ENCODE measurements around the gene ARHGAP15.
A peak's percentile ranks its signal among the peaks of the same experiment; 100 is the strongest.

Gene ARHGAP15

DNA sequence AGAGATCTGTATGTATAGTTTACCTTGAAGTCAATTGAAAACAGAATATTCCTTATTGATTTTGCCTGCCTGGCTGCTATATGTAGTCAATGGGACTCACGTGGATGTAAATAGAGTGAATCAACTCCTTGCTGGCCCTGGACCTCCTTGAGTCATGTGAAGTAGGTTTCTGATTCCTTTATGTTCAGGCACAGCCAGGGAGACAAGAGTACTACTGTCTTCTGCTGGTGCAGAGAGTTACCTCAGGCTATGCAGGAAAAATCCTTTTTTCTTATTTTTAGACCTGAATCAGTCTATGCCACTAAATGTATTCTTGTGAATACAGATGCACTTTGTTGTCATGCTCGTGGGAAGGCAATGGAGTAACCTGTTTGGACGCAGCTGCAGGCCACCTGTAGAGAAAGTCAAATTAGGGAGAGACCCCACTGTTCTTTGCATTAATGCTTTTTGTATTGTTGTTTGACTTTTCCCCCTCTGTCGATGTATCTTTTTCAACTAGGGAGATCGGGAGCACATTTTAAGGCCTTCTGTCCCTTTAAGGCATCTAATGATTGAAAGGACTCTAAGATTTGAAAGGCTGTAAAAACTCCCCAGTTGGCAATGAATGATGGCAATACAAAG, 473.9 kb downstream of the ARHGAP15 start:
- no peaks in the 10 kb centered on the region for H3K27me3 ChIP-seq (ENCODE audit: low read depth, low read length)
- H3K9me3 ChIP-seq (ENCODE audit: control insufficient read depth in 1 of 2, low read length in 2 of 2), result no peaks in the 10 kb centered on the region
- no peak overlapping the region for H3K4me3 ChIP-seq (ENCODE audit: low read depth in 1 of 2, low read length in 2 of 2)
- H3K4me1 ChIP-seq (ENCODE audit: control insufficient read depth in 1 of 2, insufficient read depth in 2 of 2, low read length in 2 of 2), result peaks cover 0 to 5% of the 10 kb centered on the region in 2 donors
- no peak overlapping the region for H3K27ac ChIP-seq (ENCODE audit: low read length)
- no peaks in the 10 kb centered on the region for H3K36me3 ChIP-seq (ENCODE audit: control insufficient read depth in 1 of 2, insufficient read depth in 2 of 2, low read length in 2 of 2)

- Histone ChIP-seq H3K36me3 (ENCODE audit: control insufficient read depth in 1 of 2, insufficient read depth in 2 of 2, low read length in 2 of 2) (no peaks in the 10 kb centered on the region), H3K4me3 (ENCODE audit: low read depth in 1 of 2, low read length in 2 of 2) (no peak overlapping the region), H3K9me3 (ENCODE audit: control insufficient read depth in 1 of 2, low read length in 2 of 2) (no peaks in the 10 kb centered on the region), H3K27me3 (ENCODE audit: low read depth, low read length) (no peaks in the 10 kb centered on the region), H3K27ac (ENCODE audit: low read length) (no peak overlapping the region), H3K4me1 (ENCODE audit: control insufficient read depth in 1 of 2, insufficient read depth in 2 of 2, low read length in 2 of 2) (peaks cover 0 to 5% of the 10 kb centered on the region in 2 donors)
Measured at GRCh38 chr2:143603846-143604565, 474.8 kb downstream of the ARHGAP15 start.

DNA sequence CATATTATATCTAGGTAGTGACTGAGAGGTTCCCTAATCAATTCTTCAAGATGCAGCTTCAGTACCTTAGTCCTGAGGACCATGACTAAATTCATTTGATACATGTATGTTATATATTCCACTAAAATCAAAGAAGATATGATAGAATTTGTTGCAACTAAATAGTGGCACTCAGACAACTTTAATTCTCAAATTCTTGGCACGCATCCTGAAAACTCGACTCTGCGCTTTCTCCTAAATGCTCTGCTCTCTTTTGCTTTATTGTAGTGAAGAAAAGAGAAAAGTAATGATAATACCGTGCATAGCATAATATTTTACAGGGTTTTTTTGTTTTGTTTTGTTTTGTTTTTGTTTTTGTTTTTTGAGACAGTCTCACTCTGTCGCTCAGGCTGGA, 475.3 kb downstream of the ARHGAP15 start:
- Histone ChIP-seq H3K27ac (ENCODE audit: low read length) (no peak overlapping the region), H3K27me3 (ENCODE audit: low read depth, low read length) (no peaks in the 10 kb centered on the region), H3K4me1 (ENCODE audit: control insufficient read depth in 1 of 2, insufficient read depth in 2 of 2, low read length in 2 of 2) (peaks cover 0 to 5% of the 10 kb centered on the region in 2 donors), H3K4me3 (ENCODE audit: low read depth in 1 of 2, low read length in 2 of 2) (no peak overlapping the region), H3K9me3 (ENCODE audit: control insufficient read depth in 1 of 2, low read length in 2 of 2) (no peaks in the 10 kb centered on the region), H3K36me3 (ENCODE audit: control insufficient read depth in 1 of 2, insufficient read depth in 2 of 2, low read length in 2 of 2) (no peaks in the 10 kb centered on the region)

DNA sequence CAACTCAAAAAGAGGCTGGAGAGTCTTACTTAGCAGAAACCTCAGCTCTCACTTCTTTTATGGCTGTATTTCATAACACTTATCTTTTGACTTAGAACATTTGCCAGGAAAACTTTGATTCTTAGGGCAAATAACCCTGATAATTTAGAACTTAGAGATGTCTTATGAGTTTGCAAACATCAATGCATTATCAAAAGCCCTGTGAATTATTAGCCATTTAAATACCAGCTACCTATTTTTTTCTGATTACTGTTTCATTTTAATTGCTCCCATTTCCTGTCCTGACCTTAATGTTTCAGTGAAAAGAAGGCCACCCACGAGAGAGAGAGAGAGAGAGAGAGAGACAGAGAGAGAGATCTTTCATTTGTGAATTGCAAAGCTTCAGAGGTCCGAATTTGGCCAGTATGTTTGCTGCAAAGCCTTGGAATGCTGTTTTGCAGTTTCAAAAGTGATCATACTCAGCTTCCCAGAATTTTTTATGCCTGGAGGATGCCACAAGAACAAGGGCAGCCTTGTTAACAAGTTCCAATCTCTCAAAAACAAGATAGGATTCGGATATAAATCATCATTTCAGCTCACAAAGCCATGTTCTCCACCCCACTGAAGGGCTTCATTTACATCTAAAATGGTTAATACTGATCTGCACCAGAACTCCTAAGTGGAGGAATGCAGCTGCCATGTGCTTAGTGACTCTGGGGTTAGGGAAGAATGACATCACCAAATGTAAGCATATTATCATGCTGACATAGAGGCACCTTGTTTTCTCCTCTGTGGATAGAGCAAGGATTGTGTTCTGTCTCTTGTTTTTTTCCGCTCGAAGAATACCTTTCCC, 478.2 kb downstream of the ARHGAP15 start:
- H3K36me3 ChIP-seq (ENCODE audit: control insufficient read depth in 1 of 2, insufficient read depth in 2 of 2, low read length in 2 of 2), result no peaks in the 10 kb centered on the region
- H3K27me3 ChIP-seq (ENCODE audit: low read depth, low read length), result no peaks in the 10 kb centered on the region
- H3K27ac ChIP-seq (ENCODE audit: low read length), result peak overlapping the region; percentile 0
- peaks cover 0 to 5% of the 10 kb centered on the region in 2 donors for H3K4me1 ChIP-seq (ENCODE audit: control insufficient read depth in 1 of 2, insufficient read depth in 2 of 2, low read length in 2 of 2)
- no peaks in the 10 kb centered on the region for H3K9me3 ChIP-seq (ENCODE audit: control insufficient read depth in 1 of 2, low read length in 2 of 2)
- no peak overlapping the region for H3K4me3 ChIP-seq (ENCODE audit: low read depth in 1 of 2, low read length in 2 of 2)

GRCh38 chr2:143608063-143608423, 478.8 kb downstream of the ARHGAP15 start:
- Histone ChIP-seq H3K36me3 (ENCODE audit: control insufficient read depth in 1 of 2, insufficient read depth in 2 of 2, low read length in 2 of 2) (no peaks in the 10 kb centered on the region), H3K27me3 (ENCODE audit: low read depth, low read length) (no peaks in the 10 kb centered on the region), H3K4me3 (ENCODE audit: low read depth in 1 of 2, low read length in 2 of 2) (no peak overlapping the region), H3K4me1 (ENCODE audit: control insufficient read depth in 1 of 2, insufficient read depth in 2 of 2, low read length in 2 of 2) (peaks cover 0 to 5% of the 10 kb centered on the region in 2 donors), H3K27ac (ENCODE audit: low read length) (no peak overlapping the region), H3K9me3 (ENCODE audit: control insufficient read depth in 1 of 2, low read length in 2 of 2) (no peaks in the 10 kb centered on the region)

DNA sequence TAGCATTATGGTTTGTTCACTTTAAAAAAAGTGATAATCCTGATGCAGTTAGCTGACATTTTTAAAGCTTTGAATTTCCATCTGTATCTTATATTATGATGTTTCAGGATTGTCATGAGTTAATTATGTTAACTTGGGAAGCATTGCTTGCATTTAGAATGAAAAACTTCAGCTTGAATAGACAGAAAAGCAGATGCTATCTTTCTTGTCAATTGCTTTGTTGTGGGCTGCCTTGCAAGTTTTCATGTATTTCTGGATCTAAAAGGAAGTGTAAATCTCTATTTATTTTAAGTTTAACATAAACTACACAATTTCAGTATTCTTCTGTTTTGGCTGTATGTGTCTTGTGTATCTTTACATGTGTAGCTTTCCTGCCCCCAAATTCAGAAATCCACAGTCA, 479.5 kb downstream of the ARHGAP15 start:
- Histone ChIP-seq H3K9me3 (ENCODE audit: control insufficient read depth in 1 of 2, low read length in 2 of 2) (no peaks in the 10 kb centered on the region), H3K36me3 (ENCODE audit: control insufficient read depth in 1 of 2, insufficient read depth in 2 of 2, low read length in 2 of 2) (no peaks in the 10 kb centered on the region), H3K4me1 (ENCODE audit: control insufficient read depth in 1 of 2, insufficient read depth in 2 of 2, low read length in 2 of 2) (peaks cover 0 to 5% of the 10 kb centered on the region in 2 donors), H3K27me3 (ENCODE audit: low read depth, low read length) (no peaks in the 10 kb centered on the region), H3K27ac (ENCODE audit: low read length) (no peak overlapping the region), H3K4me3 (ENCODE audit: low read depth in 1 of 2, low read length in 2 of 2) (no peak overlapping the region)

DNA sequence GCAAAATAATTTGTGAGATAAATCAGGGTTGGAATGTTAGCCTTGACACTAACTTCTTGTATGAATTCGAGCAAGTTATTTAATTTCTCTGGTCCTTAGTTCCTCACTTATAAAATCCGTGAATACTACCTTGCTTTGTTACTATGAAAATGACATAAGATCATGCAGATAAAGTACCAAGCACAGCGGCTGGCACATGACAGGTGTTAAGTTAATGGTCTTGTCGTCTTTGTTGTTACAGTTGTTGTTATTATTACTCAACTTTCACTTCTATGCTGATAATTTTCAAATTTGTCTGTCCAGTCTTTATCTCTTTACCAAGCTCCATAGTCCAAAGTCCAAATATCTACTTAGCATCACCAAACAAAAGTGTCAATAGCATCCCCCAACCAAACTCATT, 482.1 kb downstream of the ARHGAP15 start:
- Histone ChIP-seq H3K4me3 (ENCODE audit: low read depth in 1 of 2, low read length in 2 of 2) (no peak overlapping the region), H3K27me3 (ENCODE audit: low read depth, low read length) (no peaks in the 10 kb centered on the region), H3K4me1 (ENCODE audit: control insufficient read depth in 1 of 2, insufficient read depth in 2 of 2, low read length in 2 of 2) (peaks cover 0 to 5% of the 10 kb centered on the region in 2 donors), H3K36me3 (ENCODE audit: control insufficient read depth in 1 of 2, insufficient read depth in 2 of 2, low read length in 2 of 2) (no peaks in the 10 kb centered on the region), H3K9me3 (ENCODE audit: control insufficient read depth in 1 of 2, low read length in 2 of 2) (no peaks in the 10 kb centered on the region), H3K27ac (ENCODE audit: low read length) (no peak overlapping the region)

DNA sequence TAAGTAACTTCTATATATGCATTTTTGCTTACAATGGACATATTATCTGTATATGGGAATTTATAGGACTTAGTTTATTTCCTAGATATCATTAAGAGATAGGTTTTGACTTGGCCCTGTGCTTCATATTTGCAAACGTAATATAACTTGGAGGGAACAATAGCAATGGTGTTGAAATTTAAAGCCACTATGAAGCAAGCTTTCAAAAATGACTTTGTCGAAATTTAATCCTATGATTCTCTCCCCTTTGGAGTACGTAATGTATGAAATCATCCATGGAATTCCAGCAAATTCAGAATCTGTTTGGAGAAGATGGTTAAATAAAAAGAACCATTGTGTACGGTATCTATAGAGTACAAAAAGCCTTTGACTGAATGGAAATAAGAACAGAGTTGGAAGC, 486.3 kb downstream of the ARHGAP15 start:
- no peaks in the 10 kb centered on the region for H3K27me3 ChIP-seq (ENCODE audit: low read depth, low read length)
- no peak overlapping the region for H3K4me3 ChIP-seq (ENCODE audit: low read depth in 1 of 2, low read length in 2 of 2)
- no peaks in the 10 kb centered on the region for H3K9me3 ChIP-seq (ENCODE audit: control insufficient read depth in 1 of 2, low read length in 2 of 2)
- no peak overlapping the region for H3K27ac ChIP-seq (ENCODE audit: low read length)
- H3K4me1 ChIP-seq (ENCODE audit: control insufficient read depth in 1 of 2, insufficient read depth in 2 of 2, low read length in 2 of 2), result no peaks in the 10 kb centered on the region
- H3K36me3 ChIP-seq (ENCODE audit: control insufficient read depth in 1 of 2, insufficient read depth in 2 of 2, low read length in 2 of 2), result no peaks in the 10 kb centered on the region

DNA sequence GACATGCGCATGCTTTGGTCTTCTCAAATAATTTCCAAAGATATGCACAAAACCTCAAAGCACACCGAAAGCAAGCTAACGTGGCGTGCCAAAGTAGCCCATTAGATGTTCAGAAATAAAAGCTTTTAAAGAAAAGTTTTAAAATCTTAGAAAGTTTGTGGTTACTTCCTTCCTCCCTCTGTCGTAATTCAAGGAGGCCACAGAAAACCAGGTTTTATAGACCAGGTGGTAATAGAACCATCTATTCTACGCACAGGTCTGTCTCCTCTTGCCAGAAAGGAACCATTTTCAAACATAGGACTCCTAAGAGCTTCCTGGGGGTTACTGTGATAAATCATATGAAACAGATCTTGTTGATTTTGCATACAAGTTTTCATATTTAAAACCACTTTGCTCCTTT, 487.2 kb downstream of the ARHGAP15 start:
- Histone ChIP-seq H3K36me3 (ENCODE audit: control insufficient read depth in 1 of 2, insufficient read depth in 2 of 2, low read length in 2 of 2) (no peaks in the 10 kb centered on the region), H3K4me1 (ENCODE audit: control insufficient read depth in 1 of 2, insufficient read depth in 2 of 2, low read length in 2 of 2) (no peaks in the 10 kb centered on the region), H3K9me3 (ENCODE audit: control insufficient read depth in 1 of 2, low read length in 2 of 2) (no peaks in the 10 kb centered on the region), H3K4me3 (ENCODE audit: low read depth in 1 of 2, low read length in 2 of 2) (no peak overlapping the region), H3K27me3 (ENCODE audit: low read depth, low read length) (no peaks in the 10 kb centered on the region), H3K27ac (ENCODE audit: low read length) (no peak overlapping the region)

DNA sequence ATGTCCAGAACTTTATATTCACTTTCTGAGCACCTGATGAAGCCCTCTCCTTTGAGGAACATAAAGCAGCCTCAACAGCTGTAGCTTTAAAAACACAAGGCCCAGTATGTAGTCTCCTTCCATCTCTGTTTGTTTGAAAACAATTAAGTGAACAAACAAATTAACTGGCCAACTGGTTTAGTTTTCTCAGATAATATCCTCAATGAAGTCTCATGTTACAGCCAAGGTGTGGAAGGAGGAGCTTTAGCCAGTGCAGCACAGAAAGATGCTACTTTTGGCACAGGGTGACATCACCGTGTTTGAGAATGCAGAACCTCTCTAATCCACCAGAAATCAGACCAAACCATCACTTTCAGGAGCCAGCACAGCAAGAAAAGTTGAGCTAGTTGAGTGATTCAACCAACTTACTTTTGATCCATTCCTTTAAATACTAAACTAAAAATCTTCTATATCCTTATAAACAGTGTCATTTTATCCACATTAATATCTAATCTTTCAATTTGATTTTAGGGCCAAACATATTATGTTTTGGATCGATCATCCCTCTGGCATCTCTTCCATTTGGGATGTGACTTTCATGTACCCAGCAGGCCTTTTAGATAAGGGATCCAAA, 488.7 kb downstream of the ARHGAP15 start:
- no peak overlapping the region for H3K27ac ChIP-seq (ENCODE audit: low read length)
- no peak overlapping the region for H3K4me3 ChIP-seq (ENCODE audit: low read depth in 1 of 2, low read length in 2 of 2)
- H3K27me3 ChIP-seq (ENCODE audit: low read depth, low read length), result no peaks in the 10 kb centered on the region

DNA sequence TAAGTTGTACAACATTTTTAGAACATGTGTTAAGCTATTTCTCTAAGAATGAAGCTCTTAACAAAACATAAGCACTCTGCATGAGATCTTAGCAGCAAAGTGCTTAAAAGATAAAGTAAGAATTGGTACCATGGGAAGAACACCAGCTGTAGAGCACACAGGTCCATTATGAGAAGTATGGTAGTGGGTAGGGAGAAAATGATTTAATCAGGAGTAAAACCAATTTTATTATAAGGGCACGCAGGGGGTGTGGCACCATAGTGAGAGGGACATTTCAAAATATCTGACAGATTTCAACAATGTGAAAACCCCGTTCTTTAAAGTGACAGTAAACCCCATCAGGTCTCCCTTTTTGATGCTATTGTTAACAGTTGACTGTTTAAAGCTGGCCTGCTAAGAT, 492.9 kb downstream of the ARHGAP15 start:
- Histone ChIP-seq H3K36me3 (ENCODE audit: control insufficient read depth in 1 of 2, insufficient read depth in 2 of 2, low read length in 2 of 2) (no peaks in the 10 kb centered on the region), H3K9me3 (ENCODE audit: control insufficient read depth in 1 of 2, low read length in 2 of 2) (no peaks in the 10 kb centered on the region), H3K4me1 (ENCODE audit: control insufficient read depth in 1 of 2, insufficient read depth in 2 of 2, low read length in 2 of 2) (no peaks in the 10 kb centered on the region), H3K27me3 (ENCODE audit: low read depth, low read length) (no peaks in the 10 kb centered on the region), H3K27ac (ENCODE audit: low read length) (no peak overlapping the region), H3K4me3 (ENCODE audit: low read depth in 1 of 2, low read length in 2 of 2) (no peak overlapping the region)

More for the DNA sequence above, 488.7 kb downstream of the ARHGAP15 start:
- Histone ChIP-seq H3K36me3 (ENCODE audit: control insufficient read depth in 1 of 2, insufficient read depth in 2 of 2, low read length in 2 of 2) (no peaks in the 10 kb centered on the region), H3K9me3 (ENCODE audit: control insufficient read depth in 1 of 2, low read length in 2 of 2) (no peaks in the 10 kb centered on the region), H3K4me1 (ENCODE audit: control insufficient read depth in 1 of 2, insufficient read depth in 2 of 2, low read length in 2 of 2) (no peaks in the 10 kb centered on the region)

Data from muscle layer of duodenum (tissue), 2 donors.